ENCODE measurements around the gene ASCL2. TPM values are rescaled to one million over a fixed set of nuclear protein-coding genes. Genes with fewer than 3 reads are reported as not detected.
A peak's percentile ranks its signal among the peaks of the same experiment; 100 is the strongest.

ASCL2 gene
- total RNA-seq, 1 donor from 2014 or later: 0.16 TPM

DNA sequence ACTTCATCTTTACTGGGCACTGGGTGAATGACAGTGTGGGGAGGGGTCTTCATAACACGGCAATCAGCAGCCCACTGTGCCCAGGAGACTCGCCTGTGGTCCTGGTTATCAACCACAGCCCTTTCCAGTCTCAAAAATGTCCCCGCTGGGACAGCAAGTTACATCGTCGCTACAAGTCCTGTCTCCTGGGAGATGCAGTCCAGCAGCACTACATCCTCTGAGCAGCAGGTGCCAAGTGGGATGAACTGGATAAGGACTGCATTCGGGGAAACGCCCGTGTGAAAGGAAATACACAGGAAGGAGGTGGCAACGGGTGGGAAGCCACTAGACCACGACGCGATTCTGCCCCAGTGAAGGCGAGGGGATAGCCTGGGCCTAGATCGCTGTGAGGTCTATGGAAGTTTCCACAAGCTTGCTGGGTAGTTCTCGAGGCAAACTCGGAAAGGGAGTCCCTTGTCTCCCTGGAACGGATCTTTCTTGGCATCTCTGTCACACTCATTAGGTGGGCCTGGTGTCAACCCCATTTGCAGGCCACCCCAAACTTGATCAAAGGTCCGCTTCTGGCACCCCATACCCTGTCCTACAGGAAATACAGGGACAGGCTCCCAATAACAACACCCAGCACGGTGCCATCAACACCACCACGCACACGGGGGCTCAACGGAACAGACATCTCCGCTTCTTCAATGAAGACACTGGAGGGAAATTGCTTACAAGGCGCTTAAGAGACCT, 4.4 kb downstream of the ASCL2 start:
- Mint-ChIP-seq H3K27ac (ENCODE audit: unreplicated experiment) (no peak overlapping the region), H3K4me3 (peak overlapping the region; percentile 54), H3K9me3 (no peaks in the 10 kb centered on the region), H3K4me1 (peaks cover 7% of the 10 kb centered on the region), H3K27me3 (ENCODE audit: low read depth) (peaks cover 54% of the 10 kb centered on the region), H3K36me3 (ENCODE audit: low read depth) (no peaks in the 10 kb centered on the region)
- TF ChIP-seq, protein P1, sequence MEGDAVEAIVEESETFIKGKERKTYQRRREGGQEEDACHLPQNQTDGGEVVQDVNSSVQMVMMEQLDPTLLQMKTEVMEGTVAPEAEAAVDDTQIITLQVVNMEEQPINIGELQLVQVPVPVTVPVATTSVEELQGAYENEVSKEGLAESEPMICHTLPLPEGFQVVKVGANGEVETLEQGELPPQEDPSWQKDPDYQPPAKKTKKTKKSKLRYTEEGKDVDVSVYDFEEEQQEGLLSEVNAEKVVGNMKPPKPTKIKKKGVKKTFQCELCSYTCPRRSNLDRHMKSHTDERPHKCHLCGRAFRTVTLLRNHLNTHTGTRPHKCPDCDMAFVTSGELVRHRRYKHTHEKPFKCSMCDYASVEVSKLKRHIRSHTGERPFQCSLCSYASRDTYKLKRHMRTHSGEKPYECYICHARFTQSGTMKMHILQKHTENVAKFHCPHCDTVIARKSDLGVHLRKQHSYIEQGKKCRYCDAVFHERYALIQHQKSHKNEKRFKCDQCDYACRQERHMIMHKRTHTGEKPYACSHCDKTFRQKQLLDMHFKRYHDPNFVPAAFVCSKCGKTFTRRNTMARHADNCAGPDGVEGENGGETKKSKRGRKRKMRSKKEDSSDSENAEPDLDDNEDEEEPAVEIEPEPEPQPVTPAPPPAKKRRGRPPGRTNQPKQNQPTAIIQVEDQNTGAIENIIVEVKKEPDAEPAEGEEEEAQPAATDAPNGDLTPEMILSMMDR (conservative IDR thresholded peaks at IDR 0.05): no peak
- no peak for DNase-seq (ENCODE audit: low read depth, low spot score)

DNA sequence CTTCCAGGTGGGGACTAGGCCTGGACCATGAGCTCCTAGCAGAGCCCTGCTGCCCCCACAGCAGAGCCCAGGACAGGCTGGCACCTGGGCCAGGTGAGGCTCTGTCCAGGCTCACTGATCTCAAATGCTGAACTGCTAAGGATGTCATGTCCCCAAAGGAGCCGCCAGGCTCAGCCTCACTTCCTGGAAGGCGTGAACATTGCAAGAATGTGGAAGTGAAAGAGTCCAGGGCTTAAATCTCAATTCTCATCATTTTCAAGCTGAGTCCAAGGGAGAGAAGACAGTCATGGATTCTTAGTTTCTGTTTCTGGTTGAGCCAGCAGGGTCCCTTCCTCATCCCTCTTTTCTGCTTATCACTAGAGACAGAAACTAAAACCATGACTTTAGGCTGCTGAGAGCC, 5.0 kb downstream of the ASCL2 start:
- no peak for DNase-seq (ENCODE audit: low read depth, low spot score)
- Mint-ChIP-seq H3K36me3 (ENCODE audit: low read depth) (no peaks in the 10 kb centered on the region), H3K4me1 (peaks cover 7% of the 10 kb centered on the region), H3K27ac (ENCODE audit: unreplicated experiment) (no peak overlapping the region), H3K27me3 (ENCODE audit: low read depth) (peaks cover 50% of the 10 kb centered on the region), H3K4me3 (no peak overlapping the region), H3K9me3 (no peaks in the 10 kb centered on the region)
- TF ChIP-seq, protein P1 (conservative IDR thresholded peaks at IDR 0.05): no peak

DNA sequence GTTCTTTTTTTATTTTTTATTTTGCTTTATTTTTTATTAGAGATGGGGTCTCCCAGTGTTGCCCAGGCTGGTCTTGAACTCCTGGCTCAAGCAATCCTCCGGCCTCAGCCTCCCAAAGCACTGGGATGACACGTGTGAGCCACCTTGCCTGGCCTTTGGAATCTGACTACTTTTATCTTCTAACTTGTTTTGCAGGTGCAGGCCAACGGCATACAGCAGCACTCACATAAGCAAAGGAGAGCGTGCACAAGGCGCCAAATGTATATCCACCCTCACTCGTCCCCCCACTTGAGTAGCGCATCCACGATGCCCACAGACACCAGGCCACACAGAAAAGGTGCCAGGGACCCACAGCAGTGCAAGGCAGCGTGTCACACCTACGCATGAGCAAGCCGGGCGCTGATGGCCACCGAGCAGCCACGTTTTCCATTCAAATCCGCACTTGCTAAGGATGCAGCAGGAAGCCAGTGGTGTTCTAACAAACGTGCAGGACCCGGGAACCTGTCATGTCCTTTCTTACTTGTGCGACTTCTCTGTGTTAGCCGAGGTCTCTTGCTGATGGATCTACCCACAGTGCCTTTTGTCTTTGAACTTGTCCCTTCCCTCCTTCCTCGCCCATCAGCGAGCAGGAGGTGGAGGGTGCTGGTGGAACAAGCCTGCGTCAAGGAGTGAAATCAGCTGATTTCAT, 5.9 kb downstream of the ASCL2 start:
- H3K27me3 Mint-ChIP-seq (ENCODE audit: low read depth): peaks cover 47% of the 10 kb centered on the region
- no peak for DNase-seq (ENCODE audit: low read depth, low spot score)
- no peak overlapping the region for H3K4me3 Mint-ChIP-seq
- H3K9me3 Mint-ChIP-seq: no peaks in the 10 kb centered on the region
- H3K4me1 Mint-ChIP-seq: peaks cover 7% of the 10 kb centered on the region
- TF ChIP-seq, protein P1 (conservative IDR thresholded peaks at IDR 0.05): no peak
- H3K36me3 Mint-ChIP-seq (ENCODE audit: low read depth): no peaks in the 10 kb centered on the region
- no peak overlapping the region for H3K27ac Mint-ChIP-seq (ENCODE audit: unreplicated experiment)

DNA sequence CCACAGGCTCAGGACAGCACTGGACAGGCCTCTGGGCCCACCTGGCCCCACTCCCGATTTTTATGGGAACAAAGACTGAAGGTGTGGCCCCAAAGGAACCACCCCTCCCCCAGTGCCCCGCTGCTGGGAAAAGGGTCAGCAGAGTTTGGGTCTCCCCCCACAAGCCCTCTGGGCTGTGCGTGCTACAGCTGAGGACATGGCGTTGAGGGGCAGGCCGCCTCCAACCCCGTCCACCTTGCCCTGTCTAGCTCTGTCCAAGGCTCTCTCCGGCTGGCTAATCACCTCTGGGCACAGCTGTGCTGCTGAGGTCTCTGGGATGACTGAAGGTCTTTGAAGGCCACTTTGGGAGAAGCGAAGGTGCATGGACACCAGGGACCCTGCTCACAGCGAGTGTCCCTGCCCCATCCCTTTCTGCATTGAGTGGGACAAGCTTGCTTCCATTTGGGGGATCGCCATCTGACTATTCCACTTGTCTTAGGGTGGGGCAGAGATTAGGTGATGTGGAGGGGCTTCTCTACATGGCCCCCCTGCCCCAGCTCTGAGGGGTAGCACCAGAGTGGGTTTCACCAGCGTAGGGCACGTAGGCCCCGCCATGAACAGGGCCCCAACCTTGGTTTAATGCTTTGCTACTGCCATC, 6.5 kb downstream of the ASCL2 start:
- Mint-ChIP-seq H3K9me3 (no peaks in the 10 kb centered on the region), H3K4me1 (peaks cover 7% of the 10 kb centered on the region), H3K27me3 (ENCODE audit: low read depth) (peaks cover 43% of the 10 kb centered on the region), H3K27ac (ENCODE audit: unreplicated experiment) (no peak overlapping the region), H3K4me3 (no peak overlapping the region), H3K36me3 (ENCODE audit: low read depth) (no peaks in the 10 kb centered on the region)
- DNase-seq (ENCODE audit: low read depth, low spot score): no peak
- TF ChIP-seq, protein P1 (conservative IDR thresholded peaks at IDR 0.05): no peak

DNA sequence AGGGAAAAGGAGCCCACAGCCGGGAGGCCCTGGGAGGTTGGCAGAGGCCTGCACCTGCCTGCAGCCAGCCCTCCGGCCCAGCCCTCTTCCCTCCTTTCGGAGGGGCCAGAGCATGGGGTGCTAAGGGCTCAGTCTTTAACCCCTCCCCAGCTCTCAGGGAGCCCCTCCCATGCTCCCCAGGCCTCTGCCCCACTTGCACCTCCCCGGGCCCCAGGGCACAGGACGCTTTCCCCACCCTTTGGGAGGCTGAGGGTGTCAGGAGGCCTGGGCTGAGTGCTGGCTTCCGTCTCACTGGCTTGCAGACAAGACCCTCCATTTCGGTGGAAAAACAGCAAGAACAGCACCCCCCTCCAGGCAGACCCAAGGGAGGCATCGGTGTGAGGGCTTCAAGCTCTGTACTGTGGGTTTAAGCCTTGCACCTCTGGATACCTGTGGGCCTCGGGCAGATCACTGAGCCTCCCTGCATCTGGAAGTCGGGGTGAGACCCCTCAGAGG, 7.3 kb downstream of the ASCL2 start:
- H3K36me3 Mint-ChIP-seq (ENCODE audit: low read depth): no peaks in the 10 kb centered on the region
- H3K27ac Mint-ChIP-seq (ENCODE audit: unreplicated experiment): no peak overlapping the region
- peaks cover 36% of the 10 kb centered on the region for H3K27me3 Mint-ChIP-seq (ENCODE audit: low read depth)
- DNase-seq (ENCODE audit: low read depth, low spot score): no peak
- TF ChIP-seq, protein P1 (conservative IDR thresholded peaks at IDR 0.05): no peak
- peaks cover 3% of the 10 kb centered on the region for H3K4me1 Mint-ChIP-seq
- no peaks in the 10 kb centered on the region for H3K9me3 Mint-ChIP-seq
- no peak overlapping the region for H3K4me3 Mint-ChIP-seq

Data from neural crest cell (in vitro differentiated cells).